NCI-H146 treated with DMSO at 0.1 percent for 48 hours (cell line): ENCODE measurements around the gene SLC66A1.
A peak's percentile ranks its signal among the peaks of the same experiment; 100 is the strongest.

Source experiments
- DNase-seq: peaks from one replicate; lab custom pipeline; 2025; ENCODE audit not compliant: unreplicated experiment; lab: John Stamatoyannopoulos, UW

SLC66A1 gene

DNA sequence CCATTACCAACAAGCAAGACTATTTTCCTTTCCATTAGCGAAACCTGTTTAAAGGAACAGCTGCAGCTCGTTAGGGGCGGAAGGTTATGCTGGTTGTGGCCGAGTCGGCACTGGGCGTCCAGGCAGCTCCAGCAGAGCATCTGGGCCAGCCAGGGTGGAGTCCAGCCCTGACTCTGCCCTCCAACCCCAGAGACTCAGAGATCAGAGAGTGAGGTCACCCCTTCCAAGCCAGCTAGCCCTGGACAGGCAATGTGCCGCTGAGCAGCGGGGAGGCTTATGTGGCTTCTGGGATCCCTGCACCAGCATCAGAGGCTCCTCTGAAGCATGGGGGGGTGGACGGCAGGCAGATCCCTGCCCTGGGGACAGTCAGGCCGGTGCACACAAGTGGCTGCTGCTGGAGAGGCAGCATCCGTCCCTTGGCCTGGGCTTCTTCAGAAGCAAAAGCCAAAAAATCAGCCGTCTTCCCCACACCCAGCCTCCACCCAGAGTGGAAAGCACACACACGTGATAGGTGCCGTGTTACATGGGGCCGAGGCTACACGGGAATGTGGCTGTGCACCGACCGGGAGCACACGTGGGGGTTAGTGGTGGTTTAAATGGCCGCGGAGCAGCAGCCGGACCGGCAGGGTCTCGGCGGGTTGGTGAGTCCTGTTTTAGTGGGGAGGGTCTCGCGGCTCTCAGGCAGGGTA lies 30.1 kb downstream of the SLC66A1 start:
- DNase-seq = no peak

DNA sequence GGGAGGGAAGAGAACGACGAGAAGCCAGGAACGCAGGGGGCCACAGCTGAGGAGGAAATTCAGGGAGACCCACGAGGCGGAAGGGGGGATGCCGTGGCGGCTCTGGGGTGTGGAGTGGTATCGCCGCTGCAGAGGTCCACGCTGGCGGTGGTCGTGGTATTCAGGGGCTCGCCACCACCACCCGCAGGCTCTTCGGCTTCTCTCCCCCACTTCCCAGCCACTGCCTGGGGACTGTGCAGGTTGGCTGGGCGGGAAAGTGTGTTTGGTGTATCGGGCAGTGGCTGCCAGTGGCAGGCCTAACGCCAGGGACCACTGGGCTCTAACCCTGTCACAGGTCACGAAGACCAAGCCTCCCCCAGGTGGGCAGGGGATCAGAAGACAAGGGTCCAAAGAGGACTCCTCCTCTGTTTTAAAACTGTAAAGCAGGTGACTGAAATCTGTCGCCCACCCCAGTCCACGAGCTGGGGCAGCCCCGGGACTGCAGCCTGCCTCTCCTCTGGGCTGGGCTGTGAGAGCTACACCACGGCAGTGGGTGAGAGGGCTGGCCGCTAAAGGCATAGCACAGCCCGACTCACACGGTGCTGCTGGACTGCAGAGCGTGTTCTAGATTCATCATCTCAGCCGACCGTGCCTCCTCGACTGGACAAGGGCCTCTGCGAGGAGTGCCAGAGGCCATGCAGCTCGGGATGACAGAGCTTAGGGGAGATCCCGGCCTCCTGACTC lies 30.9 kb downstream of the SLC66A1 start:
- DNase-seq = no peak

DNA sequence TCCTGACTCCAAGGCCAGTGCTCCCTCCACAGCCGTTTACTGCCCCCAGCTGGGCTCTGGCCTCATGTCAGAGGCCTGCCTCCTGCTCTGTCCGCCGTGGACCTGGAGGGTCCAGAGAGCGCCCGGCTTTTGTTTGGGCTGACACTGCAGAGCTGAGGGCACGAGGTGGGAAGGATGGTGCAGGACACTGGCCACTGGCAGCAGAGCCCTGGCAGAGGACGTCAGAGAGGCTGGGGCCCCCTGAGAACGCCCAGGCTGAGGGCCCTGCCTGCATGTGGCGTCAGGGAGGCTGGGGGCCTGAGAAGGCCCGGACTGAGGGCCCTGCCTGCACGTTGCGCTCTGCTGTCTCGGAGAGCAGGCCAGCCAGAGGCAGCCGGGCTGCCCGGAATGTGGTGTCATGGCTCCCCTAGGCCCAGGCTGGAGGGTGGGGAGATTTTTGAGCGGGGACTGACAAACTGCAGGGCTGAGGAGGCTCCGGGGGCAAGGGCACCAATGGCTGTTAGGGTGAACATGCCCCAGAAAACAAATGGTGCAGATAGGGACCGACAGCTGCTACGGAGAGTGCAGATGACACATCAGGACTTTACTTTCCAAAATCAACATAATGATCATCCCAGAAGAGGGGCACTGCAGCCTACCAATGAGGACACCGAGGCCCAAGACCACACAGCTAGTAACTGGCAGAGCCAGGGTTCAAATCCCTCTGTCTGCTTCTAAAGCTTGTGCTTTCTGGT lies 31.7 kb downstream of the SLC66A1 start:
- DNase-seq = no peak

DNA sequence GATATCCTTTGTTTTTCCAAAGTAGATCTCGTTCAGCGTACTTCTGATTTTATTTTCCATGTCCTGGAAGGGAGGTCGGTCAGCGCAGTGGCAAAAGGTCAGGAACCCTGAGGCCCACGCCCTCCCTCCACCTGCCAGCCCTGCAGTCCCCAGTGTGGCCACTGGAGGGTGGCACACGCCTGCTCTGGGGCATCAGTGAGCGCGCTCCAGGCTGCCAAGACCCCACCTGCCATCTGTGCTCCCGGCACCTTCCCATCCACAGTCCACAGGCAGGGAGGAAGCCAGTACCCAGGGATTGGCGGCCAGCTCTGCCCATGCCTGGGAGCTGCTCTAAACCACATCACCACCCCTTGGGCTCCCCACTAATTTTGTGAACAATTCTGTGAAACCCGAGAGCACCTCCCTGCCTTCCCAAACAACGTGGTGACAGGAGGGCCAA lies 32.3 kb downstream of the SLC66A1 start:
- DNase-seq = peak; percentile 0

DNA sequence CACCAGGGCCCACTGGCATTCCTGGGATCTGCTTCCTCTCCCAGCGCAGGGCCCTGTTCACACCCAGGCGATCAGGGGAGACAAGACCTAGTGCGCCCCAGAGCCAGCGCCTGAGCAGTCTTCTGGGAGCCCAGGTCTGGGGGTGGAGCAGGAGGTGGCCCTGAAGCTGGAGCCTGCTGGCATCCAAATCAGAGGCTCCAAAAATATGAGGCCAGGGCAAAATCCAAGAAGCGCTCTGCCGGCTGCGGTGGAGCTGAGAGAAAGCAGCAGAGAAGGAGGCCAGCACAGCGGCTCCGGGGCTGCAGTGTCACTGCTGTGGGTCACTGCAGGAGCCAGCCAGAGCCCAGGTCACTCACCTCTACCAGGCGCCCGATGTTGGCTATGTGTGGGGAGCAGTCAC lies 32.7 kb downstream of the SLC66A1 start:
- no peak for DNase-seq

DNA sequence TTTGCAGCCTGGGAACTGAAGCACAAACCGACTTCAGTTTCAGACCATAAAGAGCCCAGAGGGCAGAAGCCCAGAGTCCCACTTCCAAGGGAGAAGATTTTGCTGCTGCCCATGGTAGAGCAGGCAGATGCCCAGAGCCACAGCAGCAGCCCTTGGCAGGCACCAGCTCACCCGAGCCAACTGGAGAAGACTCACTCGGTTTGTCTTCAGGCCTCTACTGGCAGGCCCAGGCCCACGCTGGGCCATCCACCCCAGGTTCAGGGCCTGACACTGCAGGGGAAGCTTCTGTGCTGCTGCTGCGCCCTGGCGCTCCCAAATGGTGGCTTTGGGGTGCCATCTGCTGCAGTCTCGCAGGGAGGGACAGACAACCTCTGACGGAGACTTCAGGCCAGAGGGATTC lies 33.3 kb downstream of the SLC66A1 start:
- no peak for DNase-seq

DNA sequence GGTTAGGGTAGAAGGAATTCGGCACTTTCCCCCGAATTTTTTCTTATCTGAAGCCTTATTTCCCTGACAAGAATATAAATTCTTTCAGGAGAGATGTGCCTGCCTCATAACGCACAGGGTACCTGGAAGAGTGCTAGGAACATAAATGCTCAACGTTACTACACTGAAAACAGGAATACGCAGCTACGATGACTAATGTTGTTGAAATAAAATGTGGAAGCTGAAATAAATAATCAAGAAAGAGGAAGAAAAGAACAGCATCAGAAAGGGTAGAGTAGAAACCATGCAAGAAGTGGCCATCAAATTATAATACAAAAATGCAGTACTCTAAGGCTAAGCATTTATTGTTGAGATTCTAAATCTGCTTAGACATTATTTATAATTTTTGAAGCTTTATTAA lies 33.9 kb downstream of the SLC66A1 start:
- no peak for DNase-seq

DNA sequence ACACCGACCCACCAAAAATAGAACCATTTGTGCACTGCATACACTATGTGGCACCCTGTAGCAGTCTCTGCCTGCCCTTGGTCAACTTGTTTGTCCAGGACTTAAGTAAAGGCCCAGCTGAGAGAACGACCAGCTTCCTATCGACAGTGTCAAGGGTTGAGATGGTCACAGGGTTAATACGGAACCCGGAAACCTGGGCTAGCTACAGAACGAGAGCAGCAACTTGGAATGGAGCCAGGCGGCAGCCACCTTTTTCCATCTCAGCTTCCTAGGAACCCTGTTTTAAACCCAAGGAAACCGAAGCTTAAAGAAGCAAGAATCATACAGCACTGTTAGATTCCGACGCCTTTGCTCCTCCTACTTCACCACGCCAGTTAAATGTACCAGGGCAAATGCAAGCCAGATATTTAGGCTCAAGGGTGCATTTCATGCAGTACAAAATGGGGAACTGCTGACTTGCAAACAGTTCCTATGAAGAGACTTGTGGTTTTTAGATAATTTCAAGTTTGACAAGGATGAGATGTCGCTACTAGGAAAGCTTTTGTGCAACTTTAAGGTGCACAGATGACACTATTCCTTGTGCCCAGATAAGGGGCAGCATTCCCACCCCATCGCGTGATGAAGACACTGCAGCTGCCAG lies 35.5 kb downstream of the SLC66A1 start:
- DNase-seq = no peak

DNA sequence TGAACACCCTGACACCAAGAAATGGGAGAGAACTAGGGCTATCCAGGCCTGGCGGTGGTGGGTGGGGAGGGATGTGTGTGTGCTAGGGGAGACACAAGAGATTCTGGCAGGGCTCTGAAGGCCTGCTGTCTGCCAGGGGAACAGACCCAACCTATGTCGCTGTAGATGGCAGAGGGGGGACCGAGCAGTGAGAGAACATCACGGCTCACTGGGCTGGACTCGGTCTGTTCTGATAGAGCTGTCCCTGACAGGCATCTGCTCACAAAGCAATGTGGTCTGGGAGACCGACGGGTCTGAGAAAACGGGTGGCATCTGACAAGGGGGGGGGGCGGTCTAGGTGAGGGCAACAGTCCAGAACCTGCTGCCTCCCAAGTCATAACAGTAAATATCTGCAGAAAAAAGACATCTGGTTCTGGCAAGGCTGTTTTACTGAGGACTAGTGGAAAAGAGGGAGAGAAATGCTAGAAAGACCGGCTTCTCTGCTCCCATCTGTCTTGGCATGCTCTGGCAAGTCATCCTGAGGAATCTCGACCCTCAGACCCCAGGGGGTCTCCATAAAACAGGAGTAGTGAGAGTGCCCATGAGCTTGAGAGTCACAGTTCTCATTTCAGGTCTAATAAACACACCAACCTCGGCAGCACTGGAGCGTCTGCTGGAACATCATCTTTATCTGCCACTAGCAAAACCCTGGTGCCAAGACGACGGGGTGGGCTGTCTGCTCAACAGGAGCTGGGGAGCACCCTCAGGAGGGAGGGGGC lies 36.5 kb downstream of the SLC66A1 start:
- DNase-seq = no peak

DNA sequence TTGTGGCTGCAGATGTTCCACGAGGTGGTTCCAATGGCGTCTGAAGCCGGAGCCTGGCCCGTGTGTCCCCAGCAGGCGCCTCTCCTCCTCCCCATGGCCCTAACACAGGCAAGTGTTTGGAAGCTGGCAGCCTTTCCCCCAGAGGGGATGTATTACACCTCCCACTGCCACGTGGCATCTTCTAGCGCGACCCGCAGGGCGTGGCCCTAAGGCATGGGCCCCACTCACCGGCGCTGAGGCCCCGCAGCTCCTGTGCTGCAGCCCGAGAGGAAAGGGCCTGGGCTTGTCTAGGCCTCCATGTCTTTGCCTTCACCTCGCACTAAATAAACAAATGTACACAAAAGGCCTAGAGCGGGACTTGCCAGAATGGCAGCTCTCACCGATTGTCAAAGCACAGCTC lies 37.9 kb downstream of the SLC66A1 start:
- no peak for DNase-seq

DNA sequence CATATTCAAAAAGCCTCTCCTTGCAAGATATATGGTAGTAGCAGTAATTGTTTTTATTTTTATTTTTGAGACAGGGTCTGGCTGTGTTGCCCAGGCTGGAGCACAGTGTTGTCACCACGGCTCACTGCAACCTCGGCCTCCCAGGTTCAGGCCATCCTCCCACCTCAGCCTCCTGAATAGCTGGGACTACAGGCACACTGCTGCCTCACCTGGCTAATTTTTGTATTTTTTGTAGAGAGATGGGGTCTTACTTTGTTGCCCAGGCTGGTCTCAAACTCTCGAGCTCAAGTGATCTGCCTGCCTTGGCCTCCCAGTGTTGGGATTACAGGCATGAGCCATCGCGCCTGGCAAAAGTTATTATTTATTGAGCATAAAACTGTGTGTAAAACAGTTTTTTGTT lies 38.4 kb downstream of the SLC66A1 start:
- DNase-seq = no peak

DNA sequence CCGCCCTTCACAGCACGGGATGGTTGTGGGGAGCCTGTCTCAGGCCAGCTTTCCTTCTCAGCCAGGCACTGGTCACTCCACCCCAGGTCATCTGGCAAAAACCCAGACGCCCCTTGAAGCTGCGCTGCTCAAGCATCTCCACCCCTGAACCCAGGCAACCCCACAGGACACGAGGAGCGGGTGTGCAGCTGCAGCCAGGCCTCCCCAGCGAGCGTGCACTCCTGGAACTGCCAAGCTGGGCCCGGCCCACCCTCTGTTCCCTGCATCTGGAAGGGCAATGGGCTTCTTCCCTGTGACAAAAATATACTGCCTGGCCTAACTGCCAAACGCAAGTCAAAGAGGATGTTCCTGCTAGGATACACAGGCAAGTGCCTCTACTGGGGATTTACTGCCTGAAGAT lies 39.7 kb downstream of the SLC66A1 start:
- no peak for DNase-seq

DNA sequence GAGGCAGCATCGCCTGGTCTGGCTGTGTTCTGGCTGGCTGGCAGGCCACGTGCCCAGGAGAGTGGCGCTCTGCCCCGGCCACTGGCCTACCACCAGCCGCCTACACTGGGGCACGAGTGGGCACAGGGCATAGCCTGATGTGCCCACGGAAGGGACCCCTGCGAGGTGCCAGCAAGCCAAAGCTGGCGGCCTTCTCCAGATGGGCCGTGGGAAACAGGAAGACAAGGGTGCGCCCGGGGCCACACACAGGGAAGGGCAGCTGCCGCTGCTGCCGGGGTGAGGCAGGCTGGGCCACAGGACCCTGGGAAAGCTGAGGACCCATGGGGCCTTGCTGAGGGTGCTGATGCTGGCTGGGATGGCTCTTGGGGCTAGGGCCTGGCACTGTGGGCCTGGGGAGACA lies 40.7 kb downstream of the SLC66A1 start:
- DNase-seq = no peak

DNA sequence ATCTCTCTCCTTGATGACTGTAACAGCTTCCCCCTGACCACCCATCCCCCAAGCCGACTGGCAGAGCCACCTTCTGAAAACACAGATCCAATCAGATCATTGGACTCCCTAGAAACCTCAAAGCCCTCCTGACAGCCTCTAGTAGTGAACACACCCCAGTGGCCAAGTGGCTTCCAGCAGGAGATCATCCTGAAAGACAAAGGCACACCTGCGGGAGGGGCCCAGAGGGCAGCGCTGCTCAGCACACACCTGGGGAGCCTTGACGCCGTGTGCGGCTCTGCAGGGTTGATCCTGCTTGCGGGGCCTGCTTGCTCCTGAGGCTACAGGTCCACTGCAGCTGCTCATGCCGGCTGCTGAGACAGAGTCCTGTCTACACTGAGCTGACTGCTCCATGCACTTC lies 41.5 kb downstream of the SLC66A1 start:
- DNase-seq = peak; percentile 89

DNA sequence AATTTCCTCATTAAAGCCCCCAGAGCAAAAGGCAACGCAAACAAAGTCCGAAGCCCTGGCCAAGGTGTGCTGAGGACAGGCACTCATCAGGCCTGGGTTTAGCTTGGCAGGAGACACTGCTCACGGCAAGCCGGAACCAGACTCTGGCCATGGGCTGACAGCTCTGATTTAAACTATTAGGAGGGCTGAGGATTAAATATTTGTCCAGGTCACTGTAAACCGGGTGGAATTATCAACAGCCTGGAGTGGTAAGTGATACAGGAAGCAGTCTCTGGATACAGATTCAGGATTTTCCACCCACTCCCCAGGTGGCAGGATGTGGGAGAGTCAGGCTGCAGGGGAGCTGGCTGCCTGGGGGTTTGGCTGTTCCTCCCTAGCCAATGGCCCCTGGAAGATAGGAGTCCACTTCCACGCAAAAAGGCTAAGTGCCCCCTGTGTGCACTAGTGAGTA lies 42.4 kb downstream of the SLC66A1 start:
- DNase-seq = peak; percentile 3

DNA sequence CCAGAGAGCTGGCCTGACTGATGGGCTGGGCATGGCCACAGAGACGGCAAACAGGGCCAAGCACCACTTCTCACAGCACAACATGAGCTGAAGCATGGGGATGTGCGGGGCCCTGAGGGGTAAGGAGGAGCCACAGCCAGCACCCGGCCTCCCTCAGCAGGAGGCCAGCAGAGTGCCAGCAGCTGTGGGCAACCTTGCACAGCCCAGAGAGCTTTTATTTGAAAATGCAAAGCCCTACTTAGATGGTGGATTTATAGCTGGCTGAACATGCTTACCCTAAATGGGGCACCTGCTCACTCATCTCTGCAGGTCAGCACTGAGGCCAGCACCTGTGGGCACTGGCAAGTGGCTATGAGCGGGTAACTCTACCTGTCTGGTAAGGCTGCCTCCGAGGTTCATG lies 44.1 kb downstream of the SLC66A1 start:
- peak; percentile 29 for DNase-seq

DNA sequence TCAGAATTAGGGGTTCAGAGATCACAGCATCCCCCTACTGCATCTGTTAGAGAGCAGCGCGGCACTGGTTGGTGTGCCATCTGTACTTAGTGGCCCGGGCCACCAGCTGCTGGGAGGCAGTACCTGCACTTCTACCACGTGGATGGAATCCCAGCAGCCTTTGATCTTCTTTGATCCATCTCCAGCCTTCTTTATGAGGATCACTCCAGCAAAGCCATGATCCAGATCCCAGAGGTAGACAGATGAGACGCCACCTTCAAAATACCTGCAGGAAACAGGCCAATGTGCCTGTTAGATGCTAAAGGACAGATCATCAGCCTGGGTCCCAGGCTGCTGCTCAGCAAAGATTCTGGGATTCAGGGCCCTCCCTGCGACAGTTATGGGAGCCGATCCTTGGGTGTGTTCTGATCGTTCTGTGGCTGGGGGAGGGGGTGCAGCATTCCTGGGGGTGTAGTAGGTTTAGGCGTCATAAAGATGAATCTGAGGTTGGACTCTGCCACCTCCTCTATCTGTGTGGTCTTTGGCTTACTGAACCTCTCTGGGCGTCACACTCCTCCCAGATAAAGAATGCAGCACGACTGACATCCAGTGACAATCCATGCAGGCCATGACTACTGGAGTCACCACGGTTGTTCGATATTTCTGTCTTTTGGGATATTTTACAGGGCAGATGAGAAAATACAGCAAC lies 45.3 kb downstream of the SLC66A1 start:
- no peak for DNase-seq

DNA sequence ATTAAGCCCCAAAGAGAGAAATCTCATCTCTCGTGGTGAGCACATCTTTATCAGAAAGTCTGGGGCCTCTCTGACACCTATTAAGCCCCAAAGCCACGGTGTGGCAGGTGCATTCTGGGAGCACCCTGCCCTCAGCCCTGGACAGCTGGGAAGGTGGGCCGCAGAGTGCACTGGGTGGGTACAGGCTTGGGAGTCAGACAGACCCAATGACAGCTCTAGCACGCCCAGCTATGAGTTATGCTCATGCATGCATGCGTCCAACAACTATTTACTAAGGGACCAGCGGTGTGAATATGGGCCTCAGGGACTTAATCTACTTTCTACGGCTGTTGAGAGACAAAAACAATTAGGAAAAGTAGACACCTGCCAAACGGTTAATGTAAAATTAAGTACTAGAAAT lies 46.6 kb downstream of the SLC66A1 start:
- DNase-seq = no peak

DNA sequence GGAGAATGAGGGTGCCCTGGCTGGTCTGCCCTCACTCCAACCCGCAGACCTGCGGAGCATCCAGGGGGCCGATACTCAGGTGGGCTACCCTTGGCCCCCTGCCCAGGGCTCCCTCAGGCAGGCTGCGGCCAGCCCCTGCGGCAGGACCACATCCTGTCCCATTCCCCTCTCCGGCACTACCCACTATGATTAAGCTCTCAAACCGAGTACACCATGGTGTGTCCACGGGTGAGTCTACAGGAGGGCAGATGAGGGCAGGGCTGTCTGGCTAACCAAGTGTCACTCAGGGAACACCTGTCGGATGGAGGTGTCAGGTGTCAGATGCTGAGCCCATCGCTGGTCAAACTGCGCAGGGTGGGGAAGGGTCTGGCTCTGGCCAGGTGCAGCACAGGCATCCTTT lies 47.2 kb downstream of the SLC66A1 start:
- peak; percentile 51 for DNase-seq

DNA sequence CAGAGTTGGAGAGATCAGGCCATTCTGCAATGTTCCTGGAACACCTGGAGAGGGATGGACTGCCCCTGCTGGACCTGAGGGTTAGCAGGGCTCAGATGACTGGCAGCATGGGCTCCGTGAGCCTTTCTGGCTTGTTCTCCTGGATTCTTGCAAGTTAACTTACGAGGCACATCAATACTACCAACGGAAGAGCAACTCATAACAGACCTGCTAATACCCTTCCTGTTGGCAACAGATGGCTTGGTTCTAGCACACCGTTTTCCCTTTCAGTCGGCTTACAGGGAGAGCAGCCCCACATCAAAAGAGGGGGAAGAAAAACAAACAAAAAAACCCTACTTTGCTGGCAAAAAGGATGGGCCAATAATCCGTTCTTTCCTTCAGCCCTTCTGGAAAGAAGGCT lies 47.9 kb downstream of the SLC66A1 start:
- DNase-seq = no peak
